Measurements from ENCODE around the gene FBXL19. TPM values are rescaled to one million over a fixed set of nuclear protein-coding genes. Genes with fewer than 3 reads are reported as not detected.

FBXL19 gene
- total and polyA plus RNA-seq, 5 donors from 2014 or later = 0.14 to 13.0 (median 0.19) TPM; not detected in 1

- peaks cover 5 to 28% (median 18%) of the 10 kb centered on the region in 4 donors for H3K4me1 Mint-ChIP-seq
- H3K9me3 Mint-ChIP-seq = no peaks in the 10 kb centered on the region
- H3K36me3 Mint-ChIP-seq = no peaks in the 10 kb centered on the region
- Histone ChIP-seq H3K4me3 (ENCODE audit: low read depth, low read length) (no peak overlapping the region), H3K4me1 (ENCODE audit: control insufficient read depth, insufficient read depth, low read length, poor library complexity, severe bottlenecking) (peaks cover 30% of the 10 kb centered on the region), H3K27me3 (ENCODE audit: control insufficient read depth, insufficient read depth, low read length) (no peaks in the 10 kb centered on the region), H3K9me3 (ENCODE audit: control insufficient read depth in 2 of 2, low read length in 2 of 2) (no peaks in the 10 kb centered on the region), H3K36me3 (ENCODE audit: control insufficient read depth, insufficient read depth, low read length) (no peaks in the 10 kb centered on the region), H3K27ac (ENCODE audit: insufficient read depth, low read length, poor library complexity, severe bottlenecking) (no peak overlapping the region)
- DNase-seq (no peak), ATAC-seq (ENCODE audit: low read depth in 2 of 2) (no peak)
- H3K27ac Mint-ChIP-seq = no peak overlapping the region
- no peaks in the 10 kb centered on the region for H3K27me3 Mint-ChIP-seq
- peak overlapping the region in 2 of 4 donors; percentile 46 to 93 for H3K4me3 Mint-ChIP-seq
Measured at GRCh38 chr16:30951750-30952149, 28.4 kb downstream of the FBXL19 start.

- Mint-ChIP-seq H3K9me3 (no peaks in the 10 kb centered on the region), H3K4me3 (peak overlapping the region in 2 of 4 donors; percentile 63 to 84), H3K36me3 (no peaks in the 10 kb centered on the region), H3K27ac (no peak overlapping the region), H3K4me1 (peaks cover 5 to 36% (median 21%) of the 10 kb centered on the region in 4 donors), H3K27me3 (peaks cover 7% of the 10 kb centered on the region)
- H3K4me1 ChIP-seq (ENCODE audit: control insufficient read depth, insufficient read depth, low read length, poor library complexity, severe bottlenecking) = peaks cover 33% of the 10 kb centered on the region
- no peaks in the 10 kb centered on the region for H3K9me3 ChIP-seq (ENCODE audit: control insufficient read depth in 2 of 2, low read length in 2 of 2)
- no peak overlapping the region for H3K4me3 ChIP-seq (ENCODE audit: low read depth, low read length)
- H3K27ac ChIP-seq (ENCODE audit: insufficient read depth, low read length, poor library complexity, severe bottlenecking) = no peak overlapping the region
- ATAC-seq (ENCODE audit: low read depth in 2 of 2) (no peak), DNase-seq (no peak)
- no peaks in the 10 kb centered on the region for H3K27me3 ChIP-seq (ENCODE audit: control insufficient read depth, insufficient read depth, low read length)
- no peaks in the 10 kb centered on the region for H3K36me3 ChIP-seq (ENCODE audit: control insufficient read depth, insufficient read depth, low read length)
Measured at GRCh38 chr16:30953111-30953510, 29.7 kb downstream of the FBXL19 start.

GRCh38 chr16:30953511-30954124 lies 30.2 kb downstream of the FBXL19 start:
- no peaks in the 10 kb centered on the region for H3K9me3 ChIP-seq (ENCODE audit: control insufficient read depth in 2 of 2, low read length in 2 of 2)
- no peaks in the 10 kb centered on the region for H3K36me3 ChIP-seq (ENCODE audit: control insufficient read depth, insufficient read depth, low read length)
- no peak overlapping the region for H3K27ac ChIP-seq (ENCODE audit: insufficient read depth, low read length, poor library complexity, severe bottlenecking)
- Mint-ChIP-seq H3K9me3 (no peaks in the 10 kb centered on the region), H3K36me3 (no peaks in the 10 kb centered on the region), H3K4me3 (peak overlapping the region in 2 of 4 donors; percentile 63 to 84), H3K27me3 (peaks cover 7% of the 10 kb centered on the region), H3K27ac (peak overlapping the region in 1 of 3 donors; percentile 26), H3K4me1 (peaks cover 5 to 39% (median 21%) of the 10 kb centered on the region in 4 donors)
- DNase-seq (peak; percentile 36 to 81 (median 49)), ATAC-seq (ENCODE audit: low read depth in 2 of 2) (no peak)
- peaks cover 33% of the 10 kb centered on the region for H3K4me1 ChIP-seq (ENCODE audit: control insufficient read depth, insufficient read depth, low read length, poor library complexity, severe bottlenecking)
- no peak overlapping the region for H3K4me3 ChIP-seq (ENCODE audit: low read depth, low read length)
- H3K27me3 ChIP-seq (ENCODE audit: control insufficient read depth, insufficient read depth, low read length) = no peaks in the 10 kb centered on the region

GRCh38 chr16:30954993-30955392 lies 31.6 kb downstream of the FBXL19 start:
- Histone ChIP-seq H3K4me1 (ENCODE audit: control insufficient read depth, insufficient read depth, low read length, poor library complexity, severe bottlenecking) (peaks cover 35% of the 10 kb centered on the region), H3K27ac (ENCODE audit: insufficient read depth, low read length, poor library complexity, severe bottlenecking) (no peak overlapping the region), H3K36me3 (ENCODE audit: control insufficient read depth, insufficient read depth, low read length) (peaks cover 8% of the 10 kb centered on the region), H3K4me3 (ENCODE audit: low read depth, low read length) (no peak overlapping the region), H3K27me3 (ENCODE audit: control insufficient read depth, insufficient read depth, low read length) (no peaks in the 10 kb centered on the region), H3K9me3 (ENCODE audit: control insufficient read depth in 2 of 2, low read length in 2 of 2) (no peaks in the 10 kb centered on the region)
- DNase-seq (no peak), ATAC-seq (ENCODE audit: low read depth in 2 of 2) (no peak)
- H3K4me3 Mint-ChIP-seq = peak overlapping the region in 2 of 4 donors; percentile 38 to 98
- no peaks in the 10 kb centered on the region for H3K9me3 Mint-ChIP-seq
- peaks cover 11 to 44% (median 28%) of the 10 kb centered on the region in 4 donors for H3K4me1 Mint-ChIP-seq
- peak overlapping the region in 1 of 3 donors; percentile 74 for H3K27ac Mint-ChIP-seq
- H3K27me3 Mint-ChIP-seq = peaks cover 9% of the 10 kb centered on the region
- peaks cover 7% of the 10 kb centered on the region for H3K36me3 Mint-ChIP-seq

- H3K4me1 Mint-ChIP-seq = peaks cover 15 to 43% (median 24%) of the 10 kb centered on the region in 4 donors
- Histone ChIP-seq H3K36me3 (ENCODE audit: control insufficient read depth, insufficient read depth, low read length) (peaks cover 26% of the 10 kb centered on the region), H3K4me1 (ENCODE audit: control insufficient read depth, insufficient read depth, low read length, poor library complexity, severe bottlenecking) (peaks cover 23% of the 10 kb centered on the region), H3K9me3 (ENCODE audit: control insufficient read depth in 2 of 2, low read length in 2 of 2) (no peaks in the 10 kb centered on the region), H3K27me3 (ENCODE audit: control insufficient read depth, insufficient read depth, low read length) (no peaks in the 10 kb centered on the region), H3K27ac (ENCODE audit: insufficient read depth, low read length, poor library complexity, severe bottlenecking) (peak overlapping the region; percentile 93), H3K4me3 (ENCODE audit: low read depth, low read length) (peak overlapping the region; percentile 88)
- DNase-seq (peak; percentile 73 to 92 (median 81)), ATAC-seq (ENCODE audit: low read depth in 2 of 2) (peak; percentile 61 to 63)
- no peaks in the 10 kb centered on the region for H3K9me3 Mint-ChIP-seq
- peak overlapping the region; percentile 98 to 99 (median 98) for H3K27ac Mint-ChIP-seq
- H3K27me3 Mint-ChIP-seq = peaks cover 12% of the 10 kb centered on the region
- H3K36me3 Mint-ChIP-seq = peaks cover 17% of the 10 kb centered on the region
- H3K4me3 Mint-ChIP-seq = peak overlapping the region; percentile 97 to 99 (median 98)
Measured at GRCh38 chr16:30956601-30957455, 33.5 kb downstream of the FBXL19 start.

- Histone ChIP-seq H3K27ac (ENCODE audit: insufficient read depth, low read length, poor library complexity, severe bottlenecking) (peak within 1 kb of the TSS; percentile 93), H3K4me3 (ENCODE audit: low read depth, low read length) (peak within 1 kb of the TSS; percentile 88), H3K36me3 (ENCODE audit: control insufficient read depth, insufficient read depth, low read length) (peaks cover 33% of the 10 kb centered on the region), H3K9me3 (ENCODE audit: control insufficient read depth in 2 of 2, low read length in 2 of 2) (no peaks in the 10 kb centered on the region), H3K27me3 (ENCODE audit: control insufficient read depth, insufficient read depth, low read length) (no peaks in the 10 kb centered on the region), H3K4me1 (ENCODE audit: control insufficient read depth, insufficient read depth, low read length, poor library complexity, severe bottlenecking) (peaks cover 23% of the 10 kb centered on the region)
- Mint-ChIP-seq H3K4me1 (peaks cover 15 to 47% (median 24%) of the 10 kb centered on the region in 4 donors), H3K27me3 (peaks cover 12% of the 10 kb centered on the region), H3K9me3 (no peaks in the 10 kb centered on the region), H3K36me3 (peaks cover 17% of the 10 kb centered on the region), H3K4me3 (peak within 1 kb of the TSS; percentile 97 to 99 (median 98)), H3K27ac (peak within 1 kb of the TSS; percentile 98 to 99 (median 98))
- ATAC-seq (ENCODE audit: low read depth in 2 of 2) (peak; percentile 85 to 88), DNase-seq (peak; percentile 94 to 99 (median 98))
Measured at GRCh38 chr16:30957456-30958174, 34.2 kb downstream of the FBXL19 start, which contains the start of gene SETD1A. Gene SETD1A (plus strand): TSS chr16:30957754. CDS start chr16:30958732, 978 bp downstream.

Measured in CD4-positive, CD25-positive, alpha-beta regulatory T cell (primary cell).